ENCODE results near the gene MARK1.

MARK1 gene

DNA sequence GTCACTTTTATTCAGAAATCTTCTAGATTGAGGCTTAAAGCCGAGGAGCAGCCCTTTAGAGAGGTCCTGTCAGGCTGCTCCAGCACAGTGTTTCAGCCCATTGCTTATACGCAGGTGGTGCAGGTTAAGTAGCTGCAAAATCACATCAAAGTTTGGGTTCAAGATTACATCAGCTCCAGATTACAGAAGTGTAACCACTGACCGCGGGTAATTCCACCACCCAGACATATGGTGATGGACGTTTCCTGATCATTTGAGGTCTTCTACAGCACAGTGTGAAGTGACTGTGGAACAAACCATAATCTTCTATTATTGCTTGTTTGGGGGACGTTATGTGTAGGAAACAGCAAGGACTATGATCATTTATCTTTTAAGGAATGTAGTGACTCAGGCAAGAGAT lies 174.0 kb downstream of the MARK1 start:
- TF ChIP-seq CTCF (IDR thresholded peaks at IDR 0.05; ENCODE audit: low read depth, low read length): no peak
- no peak overlapping the region for H3K4me3 ChIP-seq (ENCODE audit: low read depth, low read length)
- DNase-seq (ENCODE audit: low read depth, low spot score): no peak
- in situ Hi-C loops (cut with HindIII; ENCODE audit: low sequenced_read_pairs): no loop called here

- in situ Hi-C loops (cut with HindIII; ENCODE audit: low sequenced_read_pairs): no loop called here
- H3K4me3 ChIP-seq (ENCODE audit: low read depth, low read length): no peak overlapping the region
- TF ChIP-seq CTCF (IDR thresholded peaks at IDR 0.05; ENCODE audit: low read depth, low read length): no peak
- no peak for DNase-seq (ENCODE audit: low read depth, low spot score)
Measured at GRCh38 chr1:220702733-220703270, 174.9 kb downstream of the MARK1 start.

DNA sequence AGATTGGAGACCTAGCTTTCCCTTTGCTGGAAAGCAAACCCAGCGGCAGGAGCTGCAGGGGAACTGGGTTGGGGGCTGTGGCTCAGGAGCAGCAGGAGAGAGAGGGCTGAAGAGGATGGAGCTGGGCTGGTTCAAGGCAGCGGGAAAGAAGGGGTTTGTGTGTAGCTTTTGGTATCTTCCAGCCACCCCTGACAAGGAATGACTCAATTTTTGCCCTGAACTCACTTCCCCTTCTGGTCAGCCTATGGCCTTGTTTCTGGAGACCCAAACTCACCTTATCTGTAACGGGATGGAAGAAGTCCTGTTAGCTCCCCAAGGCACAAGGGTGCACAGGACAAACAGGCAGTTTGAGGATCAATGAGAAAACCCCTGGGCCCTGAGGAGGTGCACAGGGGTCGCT lies 175.4 kb downstream of the MARK1 start:
- in situ Hi-C loops (cut with HindIII; ENCODE audit: low sequenced_read_pairs): no loop called here
- no peak for TF ChIP-seq CTCF (IDR thresholded peaks at IDR 0.05; ENCODE audit: low read depth, low read length)
- DNase-seq (ENCODE audit: low read depth, low spot score): no peak

GRCh38 chr1:220705782-220706181 lies 177.8 kb downstream of the MARK1 start:
- no peak for TF ChIP-seq CTCF (IDR thresholded peaks at IDR 0.05; ENCODE audit: low read depth, low read length)
- no peak overlapping the region for H3K4me3 ChIP-seq (ENCODE audit: low read depth, low read length)
- in situ Hi-C loops (cut with HindIII; ENCODE audit: low sequenced_read_pairs): no loop called here
- no peak for DNase-seq (ENCODE audit: low read depth, low spot score)

More for the DNA sequence above, 175.4 kb downstream of the MARK1 start:
- H3K4me3 ChIP-seq (ENCODE audit: low read depth, low read length): no peak overlapping the region

DNA sequence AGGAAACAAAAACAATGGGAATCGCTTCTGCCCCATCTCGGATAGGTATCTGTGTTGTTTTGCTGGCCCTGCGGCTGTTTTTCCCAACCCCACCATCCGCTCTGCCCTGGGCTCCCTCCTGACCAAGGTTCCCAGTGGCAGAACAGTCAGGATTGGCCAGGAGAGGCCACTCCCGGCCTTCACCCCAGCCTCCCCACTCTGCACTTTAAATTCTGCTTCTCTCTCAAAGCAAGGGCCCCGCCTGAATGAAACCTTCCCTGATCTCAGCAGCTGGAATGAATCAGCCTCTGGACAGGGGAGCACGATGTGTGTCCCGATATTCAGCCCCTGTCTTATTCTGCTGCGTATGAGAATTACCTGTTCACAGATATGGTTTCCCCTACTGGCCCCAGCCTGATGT lies 178.5 kb downstream of the MARK1 start:
- H3K4me3 ChIP-seq (ENCODE audit: low read depth, low read length): no peak overlapping the region
- no peak for DNase-seq (ENCODE audit: low read depth, low spot score)
- in situ Hi-C loops (cut with HindIII; ENCODE audit: low sequenced_read_pairs): no loop called here
- TF ChIP-seq CTCF (IDR thresholded peaks at IDR 0.05; ENCODE audit: low read depth, low read length): no peak

DNA sequence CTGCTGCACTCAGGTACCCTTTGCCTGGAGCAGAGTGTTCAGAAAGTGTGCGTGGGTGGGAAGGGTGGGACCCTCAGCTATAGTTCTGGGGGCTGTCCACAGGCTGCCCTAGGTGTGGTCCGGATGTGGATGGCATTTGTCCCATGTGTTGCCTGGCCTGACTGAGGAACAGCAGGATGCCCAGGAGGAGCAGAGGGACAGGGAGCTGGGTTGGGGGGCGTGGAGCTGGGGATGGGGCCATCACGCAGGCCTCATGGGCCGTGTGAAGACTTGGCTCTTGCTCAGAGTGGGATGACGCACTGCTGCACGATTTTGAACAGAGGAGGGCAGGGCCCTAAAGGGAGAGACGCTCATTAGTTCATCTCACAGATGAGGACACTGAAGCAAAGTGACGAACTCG lies 179.2 kb downstream of the MARK1 start:
- no peak for DNase-seq (ENCODE audit: low read depth, low spot score)
- H3K4me3 ChIP-seq (ENCODE audit: low read depth, low read length): no peak overlapping the region
- in situ Hi-C loops (cut with HindIII; ENCODE audit: low sequenced_read_pairs): no loop called here
- TF ChIP-seq CTCF (IDR thresholded peaks at IDR 0.05; ENCODE audit: low read depth, low read length): no peak

GRCh38 chr1:220708244-220708643 lies 180.3 kb downstream of the MARK1 start:
- no peak overlapping the region for H3K4me3 ChIP-seq (ENCODE audit: low read depth, low read length)
- no peak for TF ChIP-seq CTCF (IDR thresholded peaks at IDR 0.05; ENCODE audit: low read depth, low read length)
- in situ Hi-C loops (cut with HindIII; ENCODE audit: low sequenced_read_pairs): no loop called here
- DNase-seq (ENCODE audit: low read depth, low spot score): no peak

Data from astrocyte of the spinal cord (primary cell).